Esophagus muscularis mucosa (tissue), 4 donors: Measurements from ENCODE around the gene TBC1D22A.

ENCODE experiments used
- CTCF ChIP-seq, 3 experiments: fragments of 200-600 bp in 2 of 3; fragments of 450-650 bp in 1 of 3; sonication (generic) in 2 of 3; IDR thresholded peaks; one replicate each; pipeline ENCODE4 v1.5.1; 2017 to 2019; ENCODE audit warnings: antibody characterized with exemption in 3 of 3, mild to moderate bottlenecking in 2 of 3, moderate library complexity in 1 of 3
- EP300 ChIP-seq: sonication (generic); formaldehyde crosslinking; IDR thresholded peaks from one replicate; pipeline ENCODE4 v1.6.1; 2017; ENCODE audit warnings: antibody characterized with exemption
- POLR2A ChIP-seq: fragments of 450-650 bp; IDR thresholded peaks from one replicate; pipeline ENCODE4 v1.6.1; 2017; ENCODE audit warnings: antibody characterized with exemption, moderate library complexity, mild to moderate bottlenecking, low read depth
- POLR2AphosphoS5 ChIP-seq, 2 donors: sonication (generic); formaldehyde crosslinking; IDR thresholded peaks; one replicate each; pipeline ENCODE4 v1.6.1; 2017; ENCODE audit warnings: antibody characterized with exemption in 2 of 2

GRCh38 chr22:47198801-47199251 is 436.4 kb downstream of the TBC1D22A start:
- TF ChIP-seq CTCF (IDR thresholded peaks at IDR 0.05) (no peak), POLR2AphosphoS5 (IDR thresholded peaks at IDR 0.05) (no peak), EP300 (no peak), POLR2A (no peak)
